Endothelial cell of coronary artery (primary cell): ENCODE measurements around the gene GNE. TPM values are rescaled to one million over a fixed set of nuclear protein-coding genes. Genes with fewer than 3 reads are reported as not detected.

Source experiments
- total RNA-seq: library from RNA; depleted of rRNA; stranded (reverse); fragments of >200 nt; gene quantifications from 2 replicates; pipeline ENCODE4 v1.2.3, GENCODE V29; 2014

The GNE gene
- 7.4 and 11.6 TPM in 2 replicates for total RNA-seq

GRCh38 chr9:36258208-36258995 lies at the start of gene GNE:
TSS of gene GNE (minus strand) at chr9:36258448. CDS start at chr9:36249355, 9,093 bp downstream.

GRCh38 chr9:36190388-36191289 lies 67.6 kb downstream of the GNE start, which contains the start of gene CLTA:
TSS of gene CLTA (plus strand) at chr9:36190921. CDS start at chr9:36191057, 136 bp downstream.

GRCh38 chr9:36169166-36169565 lies 89.1 kb downstream of the GNE start, which contains the start of gene CCIN:
TSS of gene CCIN (plus strand) at chr9:36169388. CDS start at chr9:36169503, 115 bp downstream.

Other genes starting within 250 kb of the GNE start
- 10.1 and 24.8 TPM in 2 replicates for gene RECK, start 221.5 kb downstream of the GNE start, total RNA-seq
- gene GLIPR2, start 121.7 kb downstream of the GNE start, total RNA-seq: 44.6 and 45.4 TPM in 2 replicates
- 1.9 and 4.4 TPM in 2 replicates for gene CCIN, start 89.1 kb downstream of the GNE start, total RNA-seq
- gene CLTA, start 67.5 kb downstream of the GNE start, total RNA-seq: 263 and 303 TPM in 2 replicates
- gene RNF38, start 141.8 kb upstream of the GNE start, total RNA-seq: 12.7 and 15.5 TPM in 2 replicates